Smooth muscle cell (in vitro differentiated cells): ENCODE data around the gene TMIE. TPM values are rescaled to one million over a fixed set of nuclear protein-coding genes. Genes with fewer than 3 reads are reported as not detected.

ENCODE experiments used
- DNase-seq: peaks from one replicate; lab custom pipeline; 2025; ENCODE audit not compliant: unreplicated experiment; lab: John Stamatoyannopoulos, UW
- H2AFZ ChIP-seq: fragments of 200-600 bp; sonication (generic); 2 replicates; pipeline ENCODE4 v1.6.0; 2016; ENCODE audit warnings: antibody characterized with exemption, low read depth, mild to moderate bottlenecking
- H3F3A ChIP-seq: fragments of 200-600 bp; sonication (generic); 2 replicates; pipeline ENCODE4 v1.6.0; 2017; ENCODE audit warnings: antibody characterized with exemption, low read depth
- H3K27ac ChIP-seq: fragments of 200-600 bp; sonication (generic); 2 replicates; pipeline ENCODE4 v1.5.1; 2016; ENCODE audit warnings: low read depth, mild to moderate bottlenecking
- H3K27me3 ChIP-seq: fragments of 200-600 bp; sonication (generic); 2 replicates; pipeline ENCODE4 v1.6.1; 2016; ENCODE audit warnings: low read depth, mild to moderate bottlenecking
- H3K36me3 ChIP-seq: fragments of 200-600 bp; sonication (generic); 2 replicates; pipeline ENCODE4 v1.5.1; 2016; ENCODE audit warnings: low read depth
- H3K4me1 ChIP-seq: fragments of 200-600 bp; sonication (generic); 2 replicates; pipeline ENCODE4 v1.5.1; 2016; ENCODE audit warnings: low read depth
- H3K4me2 ChIP-seq: fragments of 200-600 bp; sonication (generic); 2 replicates; pipeline ENCODE4 v1.6.0; 2016; ENCODE audit warnings: mild to moderate bottlenecking
- H3K4me3 ChIP-seq: fragments of 200-600 bp; sonication (generic); 2 replicates; pipeline ENCODE4 v1.5.1; 2016; ENCODE audit warnings: mild to moderate bottlenecking
- H3K79me2 ChIP-seq: fragments of 200-600 bp; sonication (generic); 2 replicates; pipeline ENCODE4 v1.6.0; 2016; ENCODE audit warnings: low read depth, mild to moderate bottlenecking
- H3K9ac ChIP-seq: fragments of 200-600 bp; sonication (generic); 2 replicates; pipeline ENCODE4 v1.6.0; 2016; ENCODE audit warnings: low read depth
- H3K9me3 ChIP-seq: fragments of 200-600 bp; sonication (generic); replicated peaks from 2 replicates; pipeline ENCODE4 v1.5.1; 2016; ENCODE audit warnings: low read depth
- H4K20me1 ChIP-seq: fragments of 200-600 bp; sonication (generic); 2 replicates; pipeline ENCODE4 v1.6.0; 2016; ENCODE audit warnings: low read depth
- CTCF ChIP-seq: fragments of 200-600 bp; sonication (generic); IDR thresholded peaks from 2 replicates; pipeline ENCODE4 v1.5.1; 2017; ENCODE audit warnings: borderline replicate concordance, mild to moderate bottlenecking, antibody characterized with exemption; ENCODE audit not compliant: insufficient read depth, poor library complexity, severe bottlenecking
- WGBS: methylation state at CpG from one replicate; pipeline ENCODE4 v1.1.7; 2016; ENCODE audit warnings: low lambda C conversion rate; 5-methylcytosine and 5-hydroxymethylcytosine counted together
- polyA plus RNA-seq: library from polyadenylated mRNA; unstranded; fragments of >200 nt; fragmentation: Nextera tagmentation; extraction: Ambion mirVana; gene quantifications from 2 replicates; pipeline ENCODE4 v1.2.1, GENCODE V29; 2016
- total RNA-seq: library from RNA; depleted of rRNA; stranded (reverse); fragments of >200 nt; gene quantifications from 2 replicates; pipeline ENCODE4 v1.2.3, GENCODE V29; 2014

Gene TMIE
- total and polyA plus RNA-seq, 2 experiments from 2014 or later, result 0.67 to 1.1 TPM

DNA sequence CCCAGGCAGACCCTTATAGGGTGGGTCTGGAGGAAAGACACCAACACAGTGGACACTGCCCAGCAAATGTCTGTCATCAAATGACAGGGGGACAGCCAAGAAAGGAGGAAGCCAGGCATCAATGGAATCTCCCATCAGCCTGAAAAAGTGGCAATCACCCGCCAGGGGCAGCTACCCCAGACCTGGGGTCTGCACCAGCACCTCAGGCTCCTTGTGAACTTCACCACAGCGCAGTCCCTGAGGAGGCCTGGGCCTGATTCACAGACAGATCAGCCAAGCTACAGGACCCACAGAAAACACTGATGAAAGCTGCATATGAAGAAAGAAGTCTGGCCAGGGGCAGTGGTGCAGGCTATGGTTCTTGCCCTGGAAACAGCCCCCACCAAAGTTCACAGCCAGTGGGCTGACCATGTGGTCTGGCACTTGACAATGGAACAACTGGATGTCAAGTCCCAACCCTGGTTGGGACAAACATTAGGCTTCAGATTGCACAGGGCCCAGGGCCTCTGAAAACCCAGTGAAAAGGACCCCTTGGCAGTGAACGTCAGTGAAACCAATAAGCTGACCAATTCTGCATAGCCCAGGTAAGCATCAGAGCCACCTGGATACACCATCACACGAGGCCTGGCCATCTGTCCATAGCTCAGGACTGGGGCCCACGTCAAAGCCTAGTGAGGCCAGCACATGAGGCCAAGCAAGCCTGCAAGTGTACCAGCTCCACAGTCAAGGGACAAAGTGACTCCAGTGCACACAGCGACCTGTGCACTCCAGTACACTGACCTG, 36.8 kb upstream of the TMIE start:
- 94% methylated on average over 6 of the region's 6 CpGs for WGBS
- no peaks in the 10 kb centered on the region for H3K9me3 ChIP-seq
- H3K9ac ChIP-seq, result no peak overlapping the region
- H3K4me2 ChIP-seq, result no peak overlapping the region
- H3K79me2 ChIP-seq, result no peaks in the 10 kb centered on the region
- peaks cover 21% of the 10 kb centered on the region for H3K4me1 ChIP-seq
- H2AFZ ChIP-seq, result no peak overlapping the region
- no peaks in the 10 kb centered on the region for H3K36me3 ChIP-seq
- no peak for TF ChIP-seq CTCF
- no peak overlapping the region for H3K4me3 ChIP-seq
- no peak overlapping the region for H3K27ac ChIP-seq
- H4K20me1 ChIP-seq, result no peaks in the 10 kb centered on the region
- DNase-seq, result no peak
- no peaks in the 10 kb centered on the region for H3K27me3 ChIP-seq
- no peaks in the 10 kb centered on the region for H3F3A ChIP-seq

GRCh38 chr3:46664971-46665762, 36.0 kb upstream of the TMIE start:
- Histone ChIP-seq H4K20me1 (no peaks in the 10 kb centered on the region), H3K9ac (no peak overlapping the region), H3K9me3 (no peaks in the 10 kb centered on the region), H3K27me3 (no peaks in the 10 kb centered on the region), H3K36me3 (no peaks in the 10 kb centered on the region), H3F3A (no peaks in the 10 kb centered on the region), H3K4me3 (no peak overlapping the region), H3K4me1 (peaks cover 21% of the 10 kb centered on the region), H3K79me2 (no peaks in the 10 kb centered on the region), H2AFZ (no peak overlapping the region), H3K27ac (no peak overlapping the region), H3K4me2 (no peak overlapping the region)
- TF ChIP-seq CTCF, result no peak
- no peak for DNase-seq
- WGBS, result 75% methylated on average over 23 of the region's 23 CpGs

- no peak overlapping the region for H2AFZ ChIP-seq
- no peak overlapping the region for H3K9ac ChIP-seq
- no peaks in the 10 kb centered on the region for H3K27me3 ChIP-seq
- TF ChIP-seq CTCF, result no peak
- no peak overlapping the region for H3K27ac ChIP-seq
- no peaks in the 10 kb centered on the region for H4K20me1 ChIP-seq
- H3F3A ChIP-seq, result no peaks in the 10 kb centered on the region
- no peak overlapping the region for H3K4me3 ChIP-seq
- no peaks in the 10 kb centered on the region for H3K36me3 ChIP-seq
- no peak for DNase-seq
- H3K9me3 ChIP-seq, result no peaks in the 10 kb centered on the region
- H3K4me1 ChIP-seq, result peaks cover 18% of the 10 kb centered on the region
- no peak overlapping the region for H3K4me2 ChIP-seq
- no peaks in the 10 kb centered on the region for H3K79me2 ChIP-seq
- WGBS, result 91% methylated on average over 9 of the region's 9 CpGs
These were observed 35.3 kb upstream of the TMIE start for GRCh38 chr3:46665763-46666452.
